Right lobe of liver (tissue), 6 donors: ENCODE data around the gene DSCAM. TPM values are rescaled to one million over a fixed set of nuclear protein-coding genes. Genes with fewer than 3 reads are reported as not detected.

Experiments
- ATAC-seq, 4 donors: fragments of 200-7000 bp; cut with Tn5 transposase; one replicate each; pipeline ENCODE4 v1.9.1; 2020; ENCODE audit warnings: mild to moderate bottlenecking in 4 of 4, moderate library complexity in 4 of 4
- DNase-seq, 3 donors: peaks; one replicate each; pipeline ENCODE4 v3.0.0-alpha.2; 2020
- H3K27ac ChIP-seq, 3 donors: fragments of 200-600 bp; one replicate each; pipeline ENCODE4 v1.8.0; 2022
- H3K27me3 ChIP-seq, 2 donors: fragments of 200-600 bp; one replicate each; pipeline ENCODE4 v1.8.0; 2022
- H3K36me3 ChIP-seq, 4 donors: fragments of 200-600 bp; sonication (generic) in 1 of 4; one replicate each; pipeline versions ENCODE4 v1.5.1 to v1.8.0; 2017 to 2022; ENCODE audit warnings: control low read depth in 1 of 4
- H3K4me1 ChIP-seq, 4 donors: fragments of 200-600 bp; sonication (generic) in 1 of 4; one replicate each; pipeline versions ENCODE4 v1.5.1 to v1.8.0; 2017 to 2022; ENCODE audit warnings: control low read depth in 1 of 4
- H3K4me3 ChIP-seq, 3 donors: fragments of 200-600 bp; one replicate each; pipeline ENCODE4 v1.8.0; 2022
- H3K9me3 ChIP-seq, 4 donors: fragments of 200-600 bp; sonication (generic) in 1 of 4; one replicate each; pipeline versions ENCODE4 v1.5.1 to v1.8.0; 2017 to 2022; ENCODE audit warnings: control low read depth in 1 of 4
- POLR2A ChIP-seq: fragments of 450-650 bp; IDR thresholded peaks from one replicate; pipeline ENCODE4 v1.6.1; 2017; ENCODE audit warnings: antibody characterized with exemption, mild to moderate bottlenecking
- WGBS: methylation state at CpG from one replicate; pipeline ENCODE4 v1.1.6; 2018; ENCODE audit warnings: low coverage, low lambda C conversion rate; ENCODE audit not compliant: insufficient coverage; ENCODE audit errors: missing lambda C conversion rate; 5-methylcytosine and 5-hydroxymethylcytosine counted together
- intact Hi-C, 2 donors: fragments of 100-400 bp; cut with DNase I; formaldehyde crosslinking; loops; one replicate each; pipeline versions ENCODE4 v1.11.2 to v1.14.1; 2022
- total RNA-seq, 6 experiments: library from RNA; depleted of rRNA in 2 of 6; stranded (reverse); fragments of >200 nt in 2 of 6; fragmentation: NEBNext Ultra II Directional in 3 of 6; extraction: Animal tissue kit (Norgen Biotek cat#: 25700) in 3 of 6; gene quantifications; one replicate each; pipeline versions ENCODE4 v1.1.0 to v1.2.4, GENCODE V29; 2016 to 2023
- TF ChIP-seq, protein P1 (sequence below), 4 donors: fragments of 200-600 bp in 3 of 4; fragments of 450-650 bp in 1 of 4; IDR thresholded peaks; one replicate each; pipeline versions ENCODE4 v1.5.1 to v1.8.0; 2016 to 2022; ENCODE audit warnings: antibody characterized with exemption in 4 of 4, mild to moderate bottlenecking in 2 of 4
- donor health status: DM: no; HTN: yes; CAD: no.
- donor health status: DM: no; HTN: no; CAD: no.
- donor health status: DM: no; HTN: no; CAD: no.
- donor health status: DM: no; HTN: yes; CAD: no.
- donor health status: DM: no; HTN: yes; CAD: no.

Gene DSCAM
- total RNA-seq, 6 experiments from 2014 or later, result 0.04 to 0.16 (median 0.06) TPM; not detected in 2

DNA sequence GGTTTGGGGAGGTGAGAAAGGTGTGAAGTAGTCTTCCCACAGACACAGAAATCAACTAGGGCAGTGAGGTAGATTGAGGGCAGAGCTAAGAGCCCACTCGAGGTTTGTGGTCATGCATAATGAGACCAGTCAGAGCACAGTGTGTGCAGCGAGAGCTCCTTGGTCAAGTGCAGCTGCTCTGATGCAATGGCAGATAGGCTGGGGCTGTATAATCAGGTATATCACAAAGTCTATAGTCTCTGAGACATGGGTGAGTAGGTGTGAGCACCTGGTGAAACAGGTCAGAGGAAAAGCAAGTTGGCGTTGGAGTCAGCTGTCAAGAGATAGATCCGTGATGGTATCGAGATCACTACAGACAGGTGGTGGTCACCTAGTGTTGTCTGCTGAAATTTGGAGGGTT is 17.6 kb downstream of the DSCAM start:
- H3K4me1 ChIP-seq, result no peaks in the 10 kb centered on the region
- intact Hi-C loops, result no loop called here
- no peaks in the 10 kb centered on the region for H3K9me3 ChIP-seq
- no peak for TF ChIP-seq POLR2A
- TF ChIP-seq, protein P1, sequence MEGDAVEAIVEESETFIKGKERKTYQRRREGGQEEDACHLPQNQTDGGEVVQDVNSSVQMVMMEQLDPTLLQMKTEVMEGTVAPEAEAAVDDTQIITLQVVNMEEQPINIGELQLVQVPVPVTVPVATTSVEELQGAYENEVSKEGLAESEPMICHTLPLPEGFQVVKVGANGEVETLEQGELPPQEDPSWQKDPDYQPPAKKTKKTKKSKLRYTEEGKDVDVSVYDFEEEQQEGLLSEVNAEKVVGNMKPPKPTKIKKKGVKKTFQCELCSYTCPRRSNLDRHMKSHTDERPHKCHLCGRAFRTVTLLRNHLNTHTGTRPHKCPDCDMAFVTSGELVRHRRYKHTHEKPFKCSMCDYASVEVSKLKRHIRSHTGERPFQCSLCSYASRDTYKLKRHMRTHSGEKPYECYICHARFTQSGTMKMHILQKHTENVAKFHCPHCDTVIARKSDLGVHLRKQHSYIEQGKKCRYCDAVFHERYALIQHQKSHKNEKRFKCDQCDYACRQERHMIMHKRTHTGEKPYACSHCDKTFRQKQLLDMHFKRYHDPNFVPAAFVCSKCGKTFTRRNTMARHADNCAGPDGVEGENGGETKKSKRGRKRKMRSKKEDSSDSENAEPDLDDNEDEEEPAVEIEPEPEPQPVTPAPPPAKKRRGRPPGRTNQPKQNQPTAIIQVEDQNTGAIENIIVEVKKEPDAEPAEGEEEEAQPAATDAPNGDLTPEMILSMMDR (IDR thresholded peaks at IDR 0.05), result no peak
- no peak overlapping the region for H3K4me3 ChIP-seq
- H3K27ac ChIP-seq, result no peak overlapping the region
- no peaks in the 10 kb centered on the region for H3K27me3 ChIP-seq
- WGBS, result 69% methylated on average over 5 of the region's 5 CpGs
- H3K36me3 ChIP-seq, result no peaks in the 10 kb centered on the region
- DNase-seq, result no peak
- ATAC-seq, result no peak

DNA sequence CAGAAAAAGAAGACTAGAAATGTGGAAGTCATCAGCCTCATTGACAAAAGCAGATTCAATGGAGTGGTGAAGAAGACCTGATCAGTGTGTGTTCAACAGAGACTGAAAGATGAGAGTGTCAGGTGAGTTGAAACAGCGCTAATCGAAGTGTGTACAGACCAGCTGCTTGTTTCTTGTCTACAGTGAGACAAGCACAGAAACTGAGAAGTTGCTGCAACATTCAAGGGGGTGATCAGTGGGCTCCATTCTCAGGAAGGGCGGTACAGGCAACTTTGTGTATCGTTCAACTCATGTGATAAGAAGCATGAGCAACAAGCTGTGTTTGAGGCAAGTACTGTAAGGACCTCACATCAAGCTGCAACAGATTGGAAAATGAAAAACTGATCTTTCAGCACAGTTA is 19.4 kb downstream of the DSCAM start:
- Histone ChIP-seq H3K36me3 (no peaks in the 10 kb centered on the region), H3K4me3 (no peak overlapping the region), H3K4me1 (no peaks in the 10 kb centered on the region), H3K27ac (no peak overlapping the region), H3K27me3 (no peaks in the 10 kb centered on the region), H3K9me3 (no peaks in the 10 kb centered on the region)
- TF ChIP-seq POLR2A, result no peak
- TF ChIP-seq, protein P1 (IDR thresholded peaks at IDR 0.05), result no peak
- 75% methylated on average over 4 of the region's 4 CpGs for WGBS
- intact Hi-C loops, result no loop called here
- peak in 1 of 4 donors; percentile 27 for ATAC-seq
- DNase-seq, result no peak

DNA sequence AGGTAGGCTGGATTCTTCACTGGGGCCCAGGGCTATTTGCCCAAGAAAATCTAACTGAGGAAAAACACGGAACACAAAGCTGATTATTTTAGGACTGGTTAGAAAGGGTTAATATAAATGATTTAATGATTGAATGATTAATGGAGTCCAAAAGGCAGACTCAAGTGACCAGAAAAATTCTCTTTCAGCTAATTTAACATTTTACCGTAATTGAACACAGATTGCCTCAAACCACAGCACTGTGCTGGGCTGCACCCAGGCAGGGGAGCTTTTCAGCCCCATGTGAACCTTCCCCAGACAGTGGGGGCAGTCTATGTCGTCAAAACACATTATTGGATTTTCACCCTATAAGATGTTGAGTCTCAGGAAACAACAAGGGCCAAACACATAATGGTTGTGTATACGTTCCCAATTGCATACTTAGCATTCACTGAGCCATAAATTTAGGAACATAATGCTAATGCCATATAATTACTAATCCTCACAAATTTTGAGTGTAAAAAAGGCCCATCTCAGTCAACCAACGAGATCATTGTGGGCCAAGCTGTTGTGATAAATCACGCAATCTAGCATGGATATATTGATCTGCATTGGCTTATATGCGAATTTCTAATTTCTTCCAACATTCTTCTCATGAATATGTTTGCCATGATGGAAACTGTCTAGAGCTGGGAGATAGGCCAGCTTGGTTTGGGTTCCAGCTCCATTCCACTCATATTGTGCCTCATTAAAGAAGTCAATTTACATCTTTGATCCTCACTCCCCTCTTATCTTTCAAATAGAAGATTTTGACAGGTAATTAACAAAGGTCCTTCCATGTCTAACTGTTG is 27.7 kb downstream of the DSCAM start:
- DNase-seq (no peak), ATAC-seq (no peak)
- no peak for TF ChIP-seq POLR2A
- TF ChIP-seq, protein P1 (IDR thresholded peaks at IDR 0.05), result no peak
- Histone ChIP-seq H3K36me3 (no peaks in the 10 kb centered on the region), H3K4me1 (no peaks in the 10 kb centered on the region), H3K4me3 (no peak overlapping the region), H3K27me3 (no peaks in the 10 kb centered on the region), H3K9me3 (no peaks in the 10 kb centered on the region), H3K27ac (no peak overlapping the region)
- 68% methylated on average over 6 of the region's 7 CpGs for WGBS
- intact Hi-C loops, result no loop called here

DNA sequence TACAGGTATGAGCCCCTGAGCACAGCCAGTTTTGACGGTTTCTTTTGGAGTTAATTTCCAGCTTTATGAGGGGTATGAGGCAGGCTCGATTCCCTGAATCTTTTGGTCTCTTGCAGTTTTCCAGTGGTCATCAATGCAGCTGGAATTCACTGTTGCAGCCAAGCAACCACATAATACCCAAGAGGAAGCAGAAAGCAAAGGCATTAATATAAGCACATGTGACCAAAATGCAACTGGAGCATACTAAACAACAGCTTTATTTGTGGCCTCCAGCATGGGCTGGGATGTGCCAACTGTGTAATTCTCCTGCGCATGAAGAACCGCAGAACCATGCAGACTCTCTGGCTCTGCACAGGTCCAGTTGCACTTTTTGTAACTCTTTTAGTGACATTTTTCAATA is 33.0 kb downstream of the DSCAM start:
- Histone ChIP-seq H3K4me1 (no peaks in the 10 kb centered on the region), H3K27me3 (no peaks in the 10 kb centered on the region), H3K4me3 (no peak overlapping the region), H3K36me3 (no peaks in the 10 kb centered on the region), H3K27ac (no peak overlapping the region), H3K9me3 (no peaks in the 10 kb centered on the region)
- ATAC-seq (no peak), DNase-seq (no peak)
- intact Hi-C loops, result no loop called here
- no peak for TF ChIP-seq POLR2A
- TF ChIP-seq, protein P1 (IDR thresholded peaks at IDR 0.05), result no peak
- WGBS, result 80% methylated on average over 3 of the region's 4 CpGs
